Gastroesophageal sphincter (tissue), 2 donors: Measurements from ENCODE around the gene RASA4B.

Experiments used
- EP300 ChIP-seq: sonication (generic); formaldehyde crosslinking; IDR thresholded peaks from one replicate; pipeline ENCODE4 v1.6.1; 2017; ENCODE audit warnings: antibody characterized with exemption, mild to moderate bottlenecking
- POLR2A ChIP-seq, 2 donors: fragments of 450-650 bp; IDR thresholded peaks; one replicate each; pipeline ENCODE4 v1.6.1; 2017; ENCODE audit warnings: antibody characterized with exemption in 2 of 2, mild to moderate bottlenecking in 2 of 2, moderate library complexity in 1 of 2

DNA sequence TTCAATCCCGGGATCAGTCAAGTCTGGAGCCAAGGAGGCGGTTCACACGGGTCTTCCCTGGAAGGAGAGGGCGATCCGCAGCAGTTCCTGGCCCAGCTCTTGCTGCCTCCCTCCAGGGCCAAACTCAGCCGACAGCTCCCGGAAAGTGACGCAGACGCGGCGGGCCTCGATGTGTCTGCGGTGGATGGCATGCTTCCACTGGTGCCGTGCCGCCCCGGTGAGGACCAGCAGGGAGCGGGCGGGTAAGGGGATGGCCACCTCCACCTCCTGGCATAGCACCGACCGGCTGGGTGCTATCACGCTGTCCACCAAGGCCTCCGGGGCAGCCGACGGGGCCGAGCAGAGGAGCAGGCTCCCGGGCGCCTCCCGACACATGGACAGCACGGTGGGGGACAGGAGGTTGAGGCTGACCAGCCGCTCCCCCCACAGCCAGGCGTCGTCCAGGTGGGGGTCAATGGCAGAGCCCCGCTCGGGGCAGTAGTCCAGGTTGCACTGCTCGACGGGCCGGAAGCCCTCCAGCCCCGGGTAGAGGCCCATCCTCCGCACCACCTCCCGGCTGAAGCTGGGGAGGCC lies 60.1 kb downstream of the RASA4B start:
- TF ChIP-seq EP300 = no peak
- TF ChIP-seq POLR2A (IDR thresholded peaks at IDR 0.05) = no peak
